CD4-positive, alpha-beta T cell treated with Interleukin-15 for 4 hours (primary cell): ENCODE measurements around the gene FAM180A.
"Not testable (repeated sequence)": the region's sequence is repeated elsewhere in the genome, so short reads cannot be mapped to it uniquely, and the experiment has no call there.

Experiments
- DNase-seq: peaks from one replicate; pipeline ENCODE4 v3.0.0-alpha.2; 2020; ENCODE audit warnings: low spot score

The FAM180A gene

GRCh38 chr7:135712796-135713195 is 35.8 kb downstream of the FAM180A start:
- no peak for DNase-seq

GRCh38 chr7:135712182-135712782 is 36.3 kb downstream of the FAM180A start:
- no peak for DNase-seq

DNA sequence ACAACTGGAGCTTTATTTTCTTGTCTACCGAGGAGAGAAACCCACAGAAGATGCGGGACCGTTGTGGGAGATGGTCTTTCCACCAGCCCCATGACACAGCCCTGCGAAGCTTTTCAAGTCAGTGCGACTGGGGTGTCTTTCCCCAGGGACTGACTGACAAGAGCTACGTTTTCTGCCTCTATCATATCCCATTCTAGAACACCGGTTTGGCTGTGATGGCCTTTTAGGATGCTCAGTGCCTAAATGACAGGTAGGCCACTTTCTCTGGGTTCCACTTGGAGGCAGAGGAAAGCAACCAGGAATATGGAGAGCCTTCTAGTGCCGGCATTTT is 37.5 kb downstream of the FAM180A start:
- DNase-seq = no peak

GRCh38 chr7:135710417-135711138 is 38.0 kb downstream of the FAM180A start:
- no peak for DNase-seq

DNA sequence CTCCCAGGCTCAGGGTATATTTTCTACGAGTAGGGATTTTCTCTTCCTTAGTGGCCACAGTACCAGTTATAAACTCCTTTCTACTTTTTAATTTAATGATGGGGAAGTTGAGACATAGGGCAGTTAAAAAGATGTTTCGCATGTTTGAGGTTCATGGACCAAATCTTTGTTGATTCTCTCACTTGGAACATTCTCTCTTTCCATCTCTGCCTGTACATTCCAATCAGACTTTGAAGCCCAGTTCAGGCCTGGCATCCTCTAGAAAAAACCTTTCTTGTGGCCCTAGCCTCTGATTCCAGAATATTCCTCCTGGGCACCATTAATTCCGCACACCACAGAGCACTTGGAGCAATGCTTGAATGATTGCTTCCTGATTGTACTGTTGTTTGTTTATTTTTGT is 39.1 kb downstream of the FAM180A start:
- DNase-seq = no peak

GRCh38 chr7:135708041-135708440 is 40.6 kb downstream of the FAM180A start:
- no peak for DNase-seq

DNA sequence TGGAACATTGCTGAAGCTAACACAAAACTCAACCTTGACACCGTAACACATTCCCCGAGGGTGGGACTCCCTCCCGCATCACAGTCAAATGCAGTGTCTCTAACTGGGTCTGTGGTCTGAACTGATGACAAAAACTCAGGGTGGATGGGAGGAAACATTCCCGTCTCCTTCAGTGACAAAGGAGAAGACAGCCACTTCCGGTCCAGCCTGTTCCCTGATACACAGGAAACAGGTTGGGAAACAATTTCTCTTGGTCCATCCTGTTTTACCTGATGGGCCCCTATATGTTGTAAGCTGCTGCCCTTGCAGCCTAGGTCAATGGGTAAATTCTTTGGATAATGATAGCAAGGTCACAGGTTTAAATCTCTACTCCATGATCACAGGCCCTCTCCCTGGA is 41.0 kb downstream of the FAM180A start:
- DNase-seq = no peak

DNA sequence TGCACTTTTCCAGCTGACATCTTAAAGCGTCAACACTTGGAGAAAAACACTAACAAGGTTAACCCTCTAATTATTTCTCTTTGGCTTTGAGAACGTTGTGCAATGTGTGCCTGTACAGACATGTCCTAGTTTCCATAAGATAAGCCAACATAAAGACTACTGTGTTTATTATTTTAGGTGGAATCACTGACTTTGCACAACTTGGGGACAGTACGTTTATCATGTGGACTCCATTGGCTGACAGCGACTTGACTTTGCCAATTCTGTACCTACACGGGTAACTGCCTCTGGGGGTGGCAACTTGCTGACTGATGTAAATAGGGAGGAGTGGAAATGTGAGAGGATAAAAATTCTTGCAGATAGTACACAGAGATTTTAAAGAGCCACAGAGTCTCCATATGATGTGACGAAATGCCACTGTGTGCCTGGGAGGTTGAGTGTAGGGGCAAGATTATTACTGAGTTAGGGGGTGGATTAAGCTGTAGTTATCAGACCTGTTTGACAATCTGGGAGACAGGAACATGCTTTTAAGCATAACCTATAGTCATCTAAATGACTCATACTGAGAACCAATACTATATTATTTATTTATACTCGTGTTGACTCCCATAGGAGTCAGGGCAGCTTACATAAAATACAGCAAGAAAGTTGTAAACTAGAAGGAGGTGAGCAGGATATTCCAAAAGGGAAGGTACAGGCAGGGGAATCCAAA is 41.6 kb downstream of the FAM180A start:
- DNase-seq = no peak

DNA sequence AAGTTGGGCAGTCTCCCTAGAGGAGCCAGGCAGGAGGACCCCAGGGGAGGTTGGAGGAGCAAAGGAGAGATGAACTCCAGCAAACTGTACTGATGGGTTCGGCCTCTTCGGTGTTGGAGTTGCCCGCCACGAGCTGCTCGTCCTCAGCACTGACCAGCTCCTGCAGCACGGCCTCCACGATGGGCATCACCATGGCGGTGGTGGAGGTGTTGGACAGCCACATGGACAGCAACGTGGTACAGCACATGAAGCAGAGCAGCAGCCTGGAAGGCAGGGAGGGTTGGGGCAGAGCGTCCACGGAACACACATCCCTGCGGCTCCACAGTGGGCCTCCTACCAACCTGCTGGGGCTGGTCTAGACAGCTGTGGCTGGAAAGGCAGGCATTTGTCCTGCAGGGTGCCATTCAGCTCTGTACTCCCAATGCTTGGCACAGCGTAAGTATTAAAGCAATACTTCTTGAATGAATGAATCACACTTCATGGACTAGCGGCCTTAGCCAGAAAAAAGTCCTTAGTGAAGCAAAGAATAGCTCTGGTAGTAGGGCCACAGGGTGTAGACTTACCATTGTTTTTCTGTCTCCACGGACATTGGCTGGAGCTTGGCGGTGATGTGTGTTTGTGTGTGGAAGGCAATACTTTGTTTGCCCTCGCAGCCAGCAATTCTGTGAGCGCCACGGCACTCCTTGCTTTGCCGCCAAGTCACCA is 42.4 kb downstream of the FAM180A start:
- DNase-seq = no peak

DNA sequence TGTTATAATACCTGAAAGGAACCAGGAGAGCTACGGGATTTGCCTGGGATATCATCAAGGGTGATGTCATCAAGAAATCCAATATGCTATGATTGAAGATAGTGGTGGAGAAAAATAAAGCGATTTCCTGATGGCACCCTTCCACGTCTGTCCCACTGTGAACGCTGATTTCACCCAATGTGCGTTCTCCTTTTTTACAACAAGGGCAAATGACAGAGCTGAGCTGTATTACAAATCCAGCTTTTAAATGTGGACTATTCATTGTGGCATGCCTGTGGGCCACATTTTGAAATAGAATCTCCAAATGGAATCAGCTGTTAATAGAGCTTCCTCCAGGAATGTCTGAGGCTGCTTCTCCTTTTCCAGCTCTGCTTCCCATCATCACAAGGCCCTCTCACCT is 43.9 kb downstream of the FAM180A start:
- DNase-seq = no peak

- no peak for DNase-seq
Measured at GRCh38 chr7:135704074-135704473, 44.5 kb downstream of the FAM180A start.

DNA sequence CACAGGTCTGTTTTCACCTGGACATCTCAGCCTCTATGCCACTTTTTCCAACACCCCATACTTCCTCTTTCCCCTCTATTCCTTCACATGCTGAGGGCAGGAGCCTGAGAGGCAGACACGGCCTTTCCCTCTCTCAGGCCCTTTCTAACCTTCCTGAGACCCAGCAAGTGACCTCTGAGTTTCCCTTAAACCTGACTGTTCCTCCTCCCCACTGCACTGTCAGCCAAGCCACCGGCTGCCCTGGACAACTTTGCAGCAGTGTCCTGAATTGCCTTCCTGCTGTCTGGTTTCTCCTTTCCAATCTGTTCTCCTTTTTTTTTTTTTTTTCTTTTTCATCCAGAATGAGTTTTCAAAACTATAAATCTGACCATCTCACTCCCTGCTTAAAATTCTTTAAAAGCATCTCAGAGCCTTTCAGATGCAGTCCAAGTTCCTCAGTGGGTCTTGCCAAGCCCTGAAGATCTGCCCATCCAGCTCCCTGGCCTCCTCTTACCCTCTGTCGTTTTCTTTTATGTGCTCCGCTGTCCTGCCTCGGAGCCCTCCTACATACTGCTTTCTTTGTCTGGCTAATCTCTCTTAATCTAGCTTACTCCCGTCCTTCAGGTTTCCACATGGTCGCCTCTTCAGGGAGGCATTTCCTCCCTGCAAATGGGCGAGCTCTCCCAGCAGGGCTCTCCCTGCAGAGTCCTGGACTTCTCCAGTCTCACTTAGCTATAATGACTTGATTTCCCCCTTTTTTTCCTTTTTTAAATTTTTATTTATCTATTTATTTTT is 51.1 kb downstream of the FAM180A start:
- DNase-seq = no peak

GRCh38 chr7:135693558-135693957 is 55.1 kb downstream of the FAM180A start:
- DNase-seq = no peak

GRCh38 chr7:135692606-135693005 is 56.0 kb downstream of the FAM180A start:
- not testable (repeated sequence) for DNase-seq

- no peak for DNase-seq
Measured at GRCh38 chr7:135692055-135692454, 56.6 kb downstream of the FAM180A start.

DNA sequence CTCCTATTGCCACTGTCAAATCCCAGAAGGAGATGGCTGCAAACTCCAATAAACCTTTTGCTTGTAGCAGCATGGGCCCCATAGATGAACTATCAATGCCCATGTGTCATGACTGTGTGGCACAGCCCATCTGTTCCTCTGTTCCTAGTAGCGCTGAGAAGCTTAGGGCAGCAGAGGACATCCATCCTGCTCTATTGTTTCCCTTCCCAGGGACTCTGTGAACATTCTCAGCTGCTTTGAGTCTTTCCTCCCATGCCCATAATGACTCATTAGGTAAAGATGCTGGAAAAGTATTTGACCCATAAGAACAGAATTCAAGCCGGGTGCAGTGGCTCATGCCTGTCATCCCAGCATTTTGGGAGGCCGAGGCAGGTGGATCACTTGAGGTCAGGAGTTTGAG is 58.0 kb downstream of the FAM180A start:
- no peak for DNase-seq

DNA sequence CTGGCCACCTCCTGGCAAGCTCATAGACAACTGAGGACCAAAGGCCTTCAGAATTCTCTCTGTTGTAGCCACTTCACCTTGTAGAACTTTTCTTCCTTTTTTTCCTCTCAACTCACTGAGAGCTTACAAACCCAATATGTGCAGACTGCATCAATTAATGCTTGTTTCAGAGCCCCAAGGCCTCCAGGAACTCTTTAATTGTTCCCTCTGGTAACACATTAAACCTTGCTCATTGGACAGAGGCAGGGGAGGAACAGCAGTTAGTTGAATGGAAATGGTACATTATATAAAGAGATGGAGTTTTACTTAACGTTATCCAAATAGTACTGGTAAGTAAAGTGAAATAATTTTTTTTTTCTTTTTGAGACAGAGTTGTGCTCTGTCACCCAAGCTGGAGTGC is 61.1 kb downstream of the FAM180A start:
- DNase-seq = no peak

- DNase-seq = no peak
Measured at GRCh38 chr7:135685306-135686084, 63.1 kb downstream of the FAM180A start.

DNA sequence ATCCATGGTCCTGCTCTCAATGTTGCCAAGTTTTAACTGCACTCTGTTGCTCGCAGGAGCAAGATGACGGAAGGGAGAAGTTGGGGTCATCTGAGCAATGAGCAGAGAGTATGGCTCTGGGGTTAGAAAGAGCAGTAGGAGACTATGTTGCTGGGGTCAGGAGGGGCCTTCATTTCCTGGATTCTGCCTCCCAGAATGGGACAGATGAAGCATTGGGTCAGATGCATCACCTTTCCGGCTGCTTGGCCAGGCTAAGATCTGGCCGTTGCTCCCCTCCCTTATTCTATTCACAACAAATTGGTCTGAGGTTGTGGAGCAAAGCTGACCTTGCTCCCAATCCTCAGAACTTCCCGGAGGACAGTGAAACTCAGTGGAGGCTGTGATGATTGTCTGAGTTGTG is 63.9 kb downstream of the FAM180A start:
- no peak for DNase-seq

- no peak for DNase-seq
Measured at GRCh38 chr7:135684136-135684535, 64.5 kb downstream of the FAM180A start.

DNA sequence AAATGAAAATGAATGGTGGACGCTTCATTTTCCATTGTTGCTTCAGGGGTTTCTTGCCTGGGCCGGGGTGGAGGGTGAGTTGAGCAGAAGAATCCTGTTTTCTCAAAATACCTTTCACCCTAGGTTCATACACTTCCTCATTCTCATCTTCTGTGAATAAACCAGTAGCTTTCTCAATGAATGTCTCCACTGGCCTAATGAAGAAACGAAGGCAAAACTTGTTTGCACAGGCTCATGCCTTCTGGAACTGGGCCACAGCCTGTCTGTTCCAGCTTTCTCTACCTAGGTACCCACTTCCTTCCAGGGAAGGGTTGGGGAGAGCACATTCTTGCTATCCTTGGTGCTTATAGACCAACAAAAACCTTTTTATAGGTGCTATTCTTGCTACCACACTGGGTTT is 65.0 kb downstream of the FAM180A start:
- DNase-seq = no peak
